HG03039 (cell line): ENCODE results near the gene GAP43.

Experiments used
- ATAC-seq: cut with Tn5 transposase; IDR thresholded peaks from one replicate; pipeline ENCODE4 v1.9.1; 2021; ENCODE audit warnings: mild to moderate bottlenecking, moderate library complexity; ENCODE audit not compliant: unreplicated experiment

GAP43 gene

DNA sequence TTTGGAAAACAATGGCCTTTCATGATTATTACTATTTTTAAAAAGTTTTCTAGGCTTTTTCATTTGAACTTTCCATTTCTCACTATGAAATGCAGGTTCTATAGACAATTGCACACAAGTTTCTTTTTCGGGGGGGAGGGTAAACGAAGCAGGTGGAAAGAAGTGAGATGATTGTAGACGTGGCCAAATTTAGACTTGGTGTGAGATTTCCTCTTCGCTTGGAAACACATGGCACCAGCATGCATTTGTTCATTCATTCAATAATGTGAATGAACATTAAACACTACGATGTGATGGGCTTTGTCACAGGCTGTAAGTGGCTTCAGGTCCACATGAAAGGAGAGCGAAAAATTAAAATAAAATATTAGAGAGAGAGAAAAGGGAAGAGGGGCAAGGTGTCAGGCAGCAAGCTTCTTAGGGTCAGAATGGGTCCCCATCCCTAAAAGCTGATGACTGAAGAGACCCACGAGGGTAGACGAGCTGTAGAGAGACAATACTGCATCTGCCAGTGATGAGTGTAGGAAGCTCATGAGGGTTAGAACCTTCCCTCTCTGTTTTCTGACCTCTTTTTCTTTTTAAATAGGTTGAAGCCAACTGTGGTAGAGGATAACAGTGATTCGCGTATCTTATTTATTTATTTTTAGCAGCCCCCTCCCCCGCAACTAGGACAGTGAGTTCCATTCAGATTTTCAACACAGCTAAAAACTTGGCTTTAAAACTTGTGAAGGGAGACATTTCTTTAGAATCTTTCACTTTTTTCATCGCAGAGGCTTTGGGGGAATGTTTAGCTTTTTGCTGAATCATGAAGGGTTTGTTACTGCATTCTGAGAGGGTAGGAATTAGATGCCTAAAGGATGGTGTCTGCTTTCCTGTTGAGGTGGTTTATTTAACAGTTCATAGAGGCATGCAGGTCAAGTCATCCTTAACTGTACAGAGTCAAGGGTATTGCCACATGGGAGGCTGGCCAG lies 36.2 kb downstream of the GAP43 start:
- ATAC-seq = no peak

DNA sequence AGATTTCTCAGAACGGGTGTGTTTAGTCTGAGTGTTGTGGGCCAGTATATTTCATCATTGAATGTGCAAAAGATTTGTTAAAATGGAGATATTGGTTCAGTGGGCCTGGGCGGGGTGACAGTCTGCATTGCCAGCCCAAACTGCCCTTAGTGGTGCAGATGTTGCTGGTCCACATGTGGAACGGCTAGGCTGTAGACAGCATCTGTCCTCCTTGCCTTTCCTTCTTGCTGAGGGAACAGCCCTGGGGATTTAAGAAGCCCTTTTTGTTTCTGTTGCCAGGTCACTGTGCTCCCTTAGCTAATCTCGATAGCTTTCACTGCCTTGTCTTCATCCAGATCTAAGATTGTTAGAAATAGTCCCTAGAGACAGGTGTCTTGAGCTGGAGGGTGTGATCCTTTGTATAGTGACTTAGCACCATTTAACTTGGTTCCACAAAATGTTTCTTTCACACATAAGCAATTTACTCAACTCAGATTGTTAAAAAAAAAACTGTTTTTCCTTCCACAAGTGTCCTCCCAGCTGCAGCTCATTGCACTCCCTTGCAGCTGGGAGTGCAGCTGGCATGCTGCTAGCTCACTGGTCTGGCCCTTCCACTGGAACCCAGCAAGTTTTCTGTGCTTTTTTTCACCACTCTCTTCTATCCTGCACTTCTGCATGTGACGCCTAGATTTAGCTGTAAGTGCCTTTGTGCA lies 37.5 kb downstream of the GAP43 start:
- no peak for ATAC-seq

GRCh38 chr3:115662356-115662755 lies 39.0 kb downstream of the GAP43 start:
- ATAC-seq = no peak

DNA sequence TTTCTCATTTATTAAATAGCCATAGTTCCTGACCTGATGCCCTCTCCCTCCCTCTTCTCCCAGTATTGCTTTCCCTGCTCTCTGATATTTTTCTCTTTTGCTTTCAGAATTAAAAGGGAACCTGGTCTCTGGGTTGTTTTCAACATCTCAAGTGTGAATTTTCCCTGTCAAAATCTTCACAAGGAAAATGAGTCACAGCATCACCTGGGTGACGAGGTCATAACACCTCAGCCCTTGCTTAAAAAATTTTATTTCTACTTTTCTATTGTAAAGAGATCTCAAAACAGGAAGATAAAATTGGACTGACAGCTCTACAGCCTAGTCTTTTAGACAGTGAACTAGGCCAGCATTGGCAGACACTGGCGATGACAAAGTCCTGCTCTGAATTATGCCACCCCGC lies 40.1 kb downstream of the GAP43 start:
- ATAC-seq = no peak

DNA sequence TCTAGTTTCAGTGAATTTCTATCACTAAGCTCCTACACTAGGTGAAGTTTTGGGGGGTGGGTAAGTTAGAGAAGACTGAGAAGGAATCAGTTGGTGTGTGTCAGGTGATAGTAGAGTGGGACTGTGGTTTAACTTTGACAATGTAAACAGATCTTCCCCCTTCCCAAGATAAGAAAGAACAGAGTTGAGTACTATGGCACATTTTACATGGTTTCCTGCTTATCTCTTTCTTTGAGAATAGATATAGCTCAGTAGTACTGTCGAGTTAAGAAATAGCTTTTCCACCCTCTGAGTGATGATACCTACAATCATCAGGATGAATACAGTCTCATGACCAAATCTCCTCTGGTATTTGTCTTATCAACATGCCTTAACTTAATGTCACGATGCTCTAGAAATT lies 42.8 kb downstream of the GAP43 start:
- no peak for ATAC-seq

GRCh38 chr3:115666920-115667737 lies 43.8 kb downstream of the GAP43 start:
- no peak for ATAC-seq

DNA sequence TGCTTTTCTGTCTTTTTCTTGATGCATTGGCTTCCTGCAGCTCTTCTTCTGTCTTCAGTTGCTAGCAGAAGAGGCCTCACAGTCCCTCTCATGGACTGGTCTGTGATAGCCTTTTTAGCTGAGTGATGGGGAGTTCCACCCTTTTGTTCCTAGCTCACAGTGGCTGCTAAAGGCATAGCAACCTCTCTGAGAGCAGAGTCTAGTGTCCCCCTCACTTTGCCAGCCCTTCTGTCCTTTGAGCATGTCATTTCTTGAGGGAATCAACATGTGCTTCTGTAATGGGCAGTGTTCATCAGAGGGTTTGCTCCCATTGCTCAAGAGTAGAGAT lies 44.4 kb downstream of the GAP43 start:
- no peak for ATAC-seq

DNA sequence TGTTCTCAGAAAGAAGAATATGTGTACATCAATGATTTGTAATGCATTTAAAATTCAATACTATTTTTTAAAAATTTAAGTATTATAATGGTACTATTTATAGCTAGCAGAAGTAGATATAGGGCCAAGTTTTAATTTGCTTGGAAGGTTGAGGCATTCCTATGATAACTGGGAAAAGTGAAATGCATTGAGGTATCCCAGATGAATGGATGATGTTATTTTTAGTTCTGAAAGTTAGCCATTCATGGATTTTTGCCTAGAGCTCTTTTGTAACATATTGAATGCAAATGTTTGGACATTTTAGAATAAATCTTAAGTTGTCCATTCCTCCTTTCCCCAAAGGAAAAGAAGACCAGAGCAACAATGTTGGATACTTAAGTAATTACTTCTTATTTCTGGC lies 47.6 kb downstream of the GAP43 start:
- no peak for ATAC-seq

DNA sequence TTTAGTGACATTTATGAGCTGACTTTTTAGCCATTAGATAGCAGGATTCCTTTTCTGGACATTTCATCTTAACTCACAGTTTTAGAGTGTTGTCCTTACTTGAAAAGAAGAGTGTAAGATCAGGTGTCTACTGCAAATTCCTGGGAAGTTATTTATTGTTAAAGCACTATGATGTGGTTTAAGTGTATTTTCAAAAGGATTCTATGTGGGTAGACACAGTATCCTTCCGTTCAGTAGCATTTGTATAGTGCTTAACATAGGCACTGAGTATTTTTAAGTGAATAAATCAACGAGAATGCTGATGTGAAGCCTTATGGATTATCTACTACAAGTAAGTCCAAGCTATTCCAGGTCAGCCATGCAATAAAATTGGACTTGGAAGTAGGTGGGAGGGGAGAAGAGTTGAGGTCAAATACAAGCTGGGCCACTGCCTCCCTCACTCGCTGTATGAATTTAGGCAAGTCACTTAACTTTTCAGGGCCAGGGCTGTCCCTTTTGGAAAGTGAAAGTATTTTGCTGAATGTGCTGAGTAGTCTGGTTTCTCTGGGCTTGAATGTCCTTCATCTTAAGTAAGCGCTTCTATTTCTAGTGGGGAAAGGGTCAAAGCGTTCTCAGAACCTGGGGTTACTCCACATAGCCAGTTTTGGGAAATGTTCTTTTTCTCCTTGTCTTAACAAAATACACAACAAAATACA lies 48.6 kb downstream of the GAP43 start:
- no peak for ATAC-seq

DNA sequence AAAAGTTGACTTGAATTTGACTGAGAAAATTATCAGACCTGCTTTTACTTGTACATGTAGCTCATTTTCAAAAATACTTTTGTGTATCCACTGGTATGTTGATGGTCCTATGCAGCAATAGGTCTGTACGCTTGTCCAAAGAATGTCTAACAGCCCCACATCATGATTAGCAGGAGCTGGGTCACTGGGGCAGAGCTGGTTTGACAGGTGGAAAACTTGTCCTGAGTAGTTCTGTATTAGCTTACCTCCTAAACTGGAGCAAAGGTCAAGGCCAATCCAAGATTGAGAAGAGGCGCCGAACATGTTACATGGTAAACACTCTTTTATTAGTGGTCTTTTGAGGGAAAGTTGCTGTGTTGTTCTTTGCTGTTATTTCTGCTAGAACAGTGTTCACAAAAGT lies 50.6 kb downstream of the GAP43 start:
- no peak for ATAC-seq

GRCh38 chr3:115676336-115676735 lies 53.0 kb downstream of the GAP43 start:
- no peak for ATAC-seq

DNA sequence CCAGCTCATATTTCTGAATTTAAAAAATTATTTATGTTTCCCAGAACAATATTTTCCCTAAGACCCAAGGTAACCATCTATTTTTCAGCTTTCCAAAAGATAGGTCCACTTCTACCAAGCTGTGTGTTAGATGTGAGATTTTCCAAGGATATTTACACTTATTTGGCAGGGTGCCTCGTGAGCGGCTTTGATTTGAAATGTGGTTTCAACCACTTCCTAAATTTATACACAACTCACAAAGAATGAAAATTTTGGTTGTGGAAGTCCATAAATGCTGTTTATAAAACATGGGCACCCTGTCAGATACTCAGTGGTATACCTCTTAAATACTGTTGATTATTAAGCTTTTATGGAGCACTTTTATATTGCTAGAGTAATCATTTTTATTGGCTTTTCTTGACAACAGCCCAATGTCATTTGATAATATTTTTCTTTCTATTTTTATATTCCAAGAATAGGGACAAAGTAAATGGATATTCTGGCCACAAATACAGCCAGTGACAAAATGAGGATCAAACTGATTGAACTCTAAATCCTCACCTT lies 57.6 kb downstream of the GAP43 start:
- ATAC-seq = no peak

GRCh38 chr3:115681736-115682135 lies 58.4 kb downstream of the GAP43 start:
- no peak for ATAC-seq

DNA sequence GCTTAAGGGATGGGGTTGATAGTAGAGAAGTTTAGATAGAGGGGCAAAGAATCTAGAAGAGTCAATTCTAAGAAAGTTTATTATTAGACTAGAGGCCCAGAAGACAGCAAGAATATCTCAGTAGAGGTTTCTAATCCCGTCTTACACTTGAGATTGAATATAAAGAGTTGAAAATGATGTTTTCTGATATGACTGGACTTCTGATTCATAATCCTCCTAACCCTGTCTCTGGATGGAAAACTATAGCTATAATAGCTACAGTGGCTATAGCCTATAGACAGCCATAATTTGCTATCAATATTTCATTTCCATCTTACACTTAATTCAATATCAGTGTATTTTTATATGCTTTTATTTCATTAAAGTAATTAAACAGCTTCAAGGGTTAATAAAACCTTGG lies 60.0 kb downstream of the GAP43 start:
- no peak for ATAC-seq

DNA sequence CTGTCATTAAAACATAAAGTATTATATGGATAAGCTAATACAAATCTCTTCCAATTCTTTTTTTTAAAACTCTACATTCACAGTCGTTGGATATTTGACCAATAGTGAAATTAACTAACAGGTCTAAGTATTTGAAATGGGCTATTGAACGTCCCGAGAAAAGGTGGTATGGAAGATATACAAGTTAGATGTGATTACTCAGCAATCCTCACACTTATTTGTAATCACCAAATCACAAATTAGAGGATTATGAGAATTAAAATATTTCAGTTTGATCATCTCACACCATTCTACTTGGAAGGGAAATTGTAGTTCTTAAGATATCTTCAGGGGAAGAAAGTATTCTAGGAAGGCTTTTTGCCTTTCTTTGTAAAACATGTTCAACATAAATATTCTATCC lies 60.5 kb downstream of the GAP43 start:
- no peak for ATAC-seq

DNA sequence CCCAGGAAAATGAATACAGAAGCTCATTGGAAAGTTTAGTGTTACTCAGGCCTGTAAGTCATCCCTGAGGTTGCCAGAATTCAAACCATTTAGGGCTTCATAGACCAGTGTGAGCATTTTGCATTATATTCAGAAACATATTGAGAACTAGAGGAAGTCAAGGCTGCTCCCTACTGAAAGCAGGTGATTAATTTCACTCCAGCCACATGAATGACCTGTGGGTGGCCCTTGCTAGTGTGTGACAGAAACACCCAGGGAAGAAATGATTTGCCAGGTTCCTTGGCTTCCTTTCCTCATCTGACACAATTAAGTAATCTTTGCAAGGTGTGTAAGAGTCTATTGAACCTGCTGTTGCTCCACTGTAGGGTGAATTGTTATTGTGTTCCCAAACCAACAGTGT lies 61.8 kb downstream of the GAP43 start:
- ATAC-seq = peak; percentile 77

GRCh38 chr3:115687721-115688120 lies 64.4 kb downstream of the GAP43 start:
- no peak for ATAC-seq

DNA sequence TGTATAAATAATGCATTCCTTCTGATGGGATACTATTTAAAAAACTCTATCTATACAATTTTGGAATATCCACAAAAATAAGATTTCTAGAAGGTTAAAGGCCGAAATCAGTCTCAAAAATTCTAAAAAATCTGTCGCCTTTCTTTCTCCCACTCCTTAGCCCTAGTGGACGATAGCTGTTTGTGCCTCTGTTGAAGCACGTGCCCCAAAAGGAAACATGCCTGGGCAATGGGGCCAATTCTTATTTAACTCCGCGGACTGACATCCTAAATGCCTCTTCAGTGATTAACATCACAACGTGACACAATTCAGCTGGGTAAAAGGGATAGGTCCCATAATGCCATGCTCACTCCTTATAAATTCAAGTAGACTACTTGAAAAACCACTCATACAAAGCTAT lies 65.1 kb downstream of the GAP43 start:
- no peak for ATAC-seq

DNA sequence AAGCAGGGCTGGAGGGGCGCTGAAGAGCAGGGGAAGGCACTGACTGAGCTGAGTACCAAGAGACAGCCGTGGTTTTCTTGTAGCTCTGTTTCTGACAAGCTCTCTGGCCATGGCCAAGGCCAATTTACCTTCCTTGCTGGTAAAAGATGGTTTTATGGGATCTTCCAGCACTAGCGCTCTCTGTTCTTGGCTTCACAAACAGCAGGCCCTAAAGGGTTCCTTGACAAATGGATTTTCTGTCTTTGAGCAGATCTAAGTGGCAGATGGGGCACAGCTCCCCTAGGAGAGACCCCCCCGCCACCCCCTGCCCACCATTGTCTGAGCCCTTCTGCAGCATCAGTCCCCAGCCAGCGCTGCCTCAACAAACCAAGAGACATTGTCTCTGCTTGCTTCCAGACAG lies 66.6 kb downstream of the GAP43 start:
- no peak for ATAC-seq

DNA sequence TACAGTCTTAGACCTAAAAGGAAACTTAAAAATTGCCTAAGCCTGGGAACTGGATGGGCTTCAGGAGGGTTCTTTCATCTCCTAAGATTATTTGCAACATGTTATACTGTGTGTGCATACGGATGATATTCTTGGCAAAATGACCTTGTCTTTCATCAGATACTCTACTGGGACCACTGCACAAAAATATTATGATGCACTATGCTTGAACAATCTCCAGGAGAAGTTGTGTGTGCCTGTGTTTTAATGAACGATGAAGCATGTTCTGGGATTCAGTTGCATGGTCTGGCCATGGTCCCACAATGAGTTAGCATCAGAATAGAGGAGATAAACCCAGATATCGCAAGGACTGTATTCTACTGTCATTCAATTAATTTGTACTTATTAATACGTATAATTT lies 68.7 kb downstream of the GAP43 start:
- ATAC-seq = no peak
